GM18502 (cell line): ENCODE results near the gene ACAA2.
"Not testable (repeated sequence)": the region's sequence is repeated elsewhere in the genome, so short reads cannot be mapped to it uniquely, and the experiment has no call there.

ENCODE experiments used
- ATAC-seq: cut with Tn5 transposase; IDR thresholded peaks from one replicate; pipeline ENCODE4 v1.9.1; 2021; ENCODE audit warnings: mild to moderate bottlenecking; ENCODE audit not compliant: unreplicated experiment, poor library complexity

Gene ACAA2

GRCh38 chr18:49814147-49814499, 790 bp upstream of the ACAA2 start:
- ATAC-seq = peak; percentile 25

DNA sequence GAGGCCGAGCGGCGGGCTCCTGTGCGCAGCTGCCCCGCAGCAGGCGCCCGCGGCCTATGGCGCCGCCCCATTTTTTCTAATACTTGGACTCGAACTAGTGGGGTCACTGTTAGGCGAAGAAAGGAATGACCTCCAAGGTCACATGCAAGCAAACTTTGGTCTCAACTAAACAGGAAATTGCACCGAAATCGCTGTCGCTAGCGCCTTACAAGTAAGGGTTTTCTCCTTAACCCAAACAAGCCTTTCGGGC, 339 bp downstream of the ACAA2 start:
- peak; percentile 29 for ATAC-seq

DNA sequence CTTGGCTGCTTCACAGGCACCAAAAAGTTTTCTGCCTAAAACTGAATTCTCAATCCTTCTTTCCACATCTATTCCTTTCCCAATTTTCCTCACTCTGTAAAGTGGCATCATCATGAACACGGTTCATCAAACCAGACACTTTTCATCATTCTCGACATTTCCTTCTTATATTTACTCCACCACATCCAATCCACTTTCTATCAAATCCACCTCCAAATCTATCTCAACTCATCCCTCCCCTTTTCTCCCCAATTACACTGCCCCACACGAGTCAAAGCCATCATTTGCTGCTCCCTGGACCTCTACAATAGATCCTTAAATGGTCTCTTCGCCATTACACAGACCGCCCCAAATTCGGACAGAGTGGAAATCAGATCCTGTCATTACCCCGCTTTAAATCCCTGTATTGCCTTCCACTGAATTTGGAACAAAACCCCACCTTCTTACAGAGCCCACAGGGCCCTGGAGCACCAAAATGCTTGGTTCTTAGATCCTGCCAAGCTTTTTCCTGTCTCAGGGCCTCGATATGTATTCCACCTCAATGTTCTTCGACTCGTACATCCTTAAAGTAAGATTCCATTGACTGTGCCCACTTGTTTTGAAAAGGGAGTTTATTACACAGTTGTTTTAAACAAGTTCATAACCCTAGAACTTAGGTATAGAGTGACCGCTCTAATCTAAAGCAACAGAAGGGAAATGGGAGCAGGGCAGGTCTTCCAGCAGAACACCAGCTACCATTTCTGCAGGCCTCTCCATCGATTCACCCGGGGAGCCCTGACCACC, 856 bp downstream of the ACAA2 start:
- no peak for ATAC-seq

- no peak for ATAC-seq
These were observed 2.0 kb downstream of the ACAA2 start for GRCh38 chr18:49811151-49811938.

DNA sequence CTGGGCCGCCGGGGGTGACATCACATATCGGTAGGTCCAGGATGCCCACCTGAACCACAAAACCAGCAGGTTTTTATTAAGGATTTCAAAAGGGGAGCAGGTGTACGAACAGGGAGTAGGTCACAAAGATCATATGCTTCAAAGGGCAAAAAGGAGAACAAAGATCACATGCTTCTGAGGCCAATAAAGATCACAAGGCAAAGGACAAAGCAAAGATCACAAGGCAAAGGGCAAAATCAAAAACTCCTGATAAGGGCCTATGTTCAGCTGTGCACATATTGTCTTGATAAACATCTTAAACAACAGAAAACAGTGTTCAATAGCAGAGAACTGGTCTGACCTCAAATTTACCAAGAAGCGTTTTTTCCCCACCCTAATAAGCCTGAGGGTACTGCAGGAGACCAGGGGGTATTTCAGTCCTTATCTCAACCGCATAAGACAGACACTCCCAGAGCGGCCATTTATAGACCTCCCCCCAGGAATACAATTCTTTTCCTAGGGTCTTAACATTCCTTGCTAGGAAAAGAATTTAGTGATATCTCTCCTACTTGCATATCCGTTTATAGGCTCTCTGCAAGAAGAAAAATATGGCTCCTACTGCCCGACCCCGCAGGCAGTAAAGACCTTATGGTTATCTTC, 4.7 kb downstream of the ACAA2 start:
- ATAC-seq = not testable (repeated sequence)

GRCh38 chr18:49804096-49804495, 9.2 kb downstream of the ACAA2 start:
- no peak for ATAC-seq

- no peak for ATAC-seq
These were observed 10.7 kb downstream of the ACAA2 start for GRCh38 chr18:49802623-49803022.

- not testable (repeated sequence) for ATAC-seq
These were observed 12.8 kb downstream of the ACAA2 start for GRCh38 chr18:49800491-49800890.

DNA sequence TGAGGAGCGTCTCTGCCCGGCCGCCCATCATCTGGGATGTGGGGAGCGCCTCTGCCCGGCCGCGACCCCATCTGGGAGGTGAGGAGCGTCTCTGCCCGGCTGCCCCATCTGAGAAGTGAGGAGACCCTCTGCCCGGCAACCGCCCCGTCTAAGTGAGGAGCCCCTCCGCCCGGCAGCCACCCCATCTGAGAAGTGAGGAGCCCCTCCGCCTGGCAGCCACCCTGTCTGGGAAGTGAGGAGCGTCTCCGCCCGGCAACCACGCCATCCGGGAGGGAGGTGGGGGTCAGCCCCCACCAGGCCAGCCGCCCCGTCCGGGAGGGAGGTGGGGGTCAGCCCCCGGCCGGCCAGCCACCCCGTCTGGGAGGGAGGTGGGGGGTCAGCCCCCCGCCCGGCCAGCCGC, 13.5 kb downstream of the ACAA2 start:
- ATAC-seq = not testable (repeated sequence)

DNA sequence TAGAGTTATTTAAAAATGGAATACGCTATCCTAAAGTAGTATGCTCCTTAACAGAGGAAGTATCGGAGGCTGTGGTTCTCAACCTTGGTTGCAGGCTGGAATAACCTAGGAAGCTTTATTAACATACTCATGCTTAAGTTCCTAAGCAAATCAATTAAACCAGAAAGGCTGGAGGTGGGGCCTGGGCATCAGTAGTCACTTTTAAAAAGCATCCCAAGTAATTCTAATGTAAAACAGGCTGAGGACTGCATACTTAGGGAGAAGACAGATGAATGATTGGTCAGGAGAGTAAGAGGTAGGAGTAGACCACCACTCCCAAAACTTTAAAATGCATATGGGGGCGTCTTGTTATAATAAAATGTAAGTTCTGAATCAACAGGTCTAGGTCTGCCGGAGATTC, 15.3 kb downstream of the ACAA2 start:
- no peak for ATAC-seq

DNA sequence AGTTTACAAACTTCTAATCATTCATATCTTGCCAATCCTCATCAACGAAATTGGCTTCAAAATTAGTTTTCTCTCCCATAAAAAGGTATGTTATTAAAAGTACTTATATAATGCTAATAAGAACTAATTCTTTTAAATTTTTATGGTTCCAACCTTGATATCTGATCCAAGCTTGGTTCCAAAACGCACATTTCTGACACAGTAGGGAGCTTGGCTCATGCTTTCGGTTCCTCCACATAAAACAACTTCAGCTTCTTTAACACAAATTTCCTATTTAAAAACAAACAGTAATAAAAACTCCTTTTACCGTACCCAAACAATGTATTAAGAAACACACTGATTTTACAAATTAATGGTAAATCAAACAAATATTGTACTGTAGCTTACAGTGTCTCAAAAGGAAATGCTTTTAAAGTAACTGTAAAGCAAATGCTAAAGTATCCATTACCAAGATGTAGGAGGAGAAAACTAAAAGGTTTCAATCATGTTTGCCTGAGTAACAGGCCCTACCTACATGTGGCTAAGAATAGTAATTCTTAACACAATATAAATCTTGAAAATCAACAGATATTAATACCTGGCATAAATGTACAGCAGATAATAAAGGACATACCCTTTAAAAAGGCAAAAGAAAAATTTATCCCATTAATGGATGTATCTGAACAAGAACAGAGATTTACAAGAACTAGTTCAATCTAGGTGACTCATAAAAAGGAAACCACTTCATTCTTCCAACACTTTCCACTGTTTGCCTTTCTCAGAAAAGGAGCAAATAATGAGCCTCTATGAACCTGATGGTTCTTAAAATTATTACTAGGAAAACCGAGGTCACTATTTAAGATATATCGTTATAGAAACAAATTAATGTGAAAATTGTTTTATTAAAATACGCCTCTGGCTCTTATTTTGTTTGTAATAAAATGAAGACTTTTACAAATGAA, 17.5 kb downstream of the ACAA2 start:
- ATAC-seq = no peak

- no peak for ATAC-seq
These were observed 18.6 kb downstream of the ACAA2 start for GRCh38 chr18:49794743-49795142.

DNA sequence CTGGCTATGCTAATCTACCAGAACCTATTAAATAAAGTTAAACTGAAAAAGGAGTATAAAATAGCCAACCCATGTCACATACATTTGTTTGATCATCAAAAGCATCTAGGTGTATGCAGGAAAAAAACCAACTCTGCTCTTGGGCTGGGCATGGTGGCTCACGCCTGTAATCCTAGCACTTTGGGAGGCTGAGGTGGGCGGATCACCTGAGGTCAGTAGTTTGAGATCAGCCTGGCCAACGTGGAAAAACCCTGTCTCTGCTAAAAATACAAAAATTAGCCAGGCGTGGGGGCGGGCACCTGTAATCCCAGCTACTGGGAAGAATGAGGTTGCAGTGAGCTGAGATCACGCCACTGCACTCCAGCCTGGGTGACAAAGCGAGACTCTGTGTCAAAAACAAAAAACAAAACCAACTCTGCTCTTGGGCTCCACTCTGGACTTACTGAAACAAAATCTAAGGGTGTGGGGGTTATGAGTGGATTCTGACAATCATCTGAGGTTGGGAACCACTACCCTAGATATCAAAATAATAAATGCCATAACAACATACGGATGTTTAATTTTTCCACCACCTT, 23.7 kb downstream of the ACAA2 start:
- not testable (repeated sequence) for ATAC-seq

DNA sequence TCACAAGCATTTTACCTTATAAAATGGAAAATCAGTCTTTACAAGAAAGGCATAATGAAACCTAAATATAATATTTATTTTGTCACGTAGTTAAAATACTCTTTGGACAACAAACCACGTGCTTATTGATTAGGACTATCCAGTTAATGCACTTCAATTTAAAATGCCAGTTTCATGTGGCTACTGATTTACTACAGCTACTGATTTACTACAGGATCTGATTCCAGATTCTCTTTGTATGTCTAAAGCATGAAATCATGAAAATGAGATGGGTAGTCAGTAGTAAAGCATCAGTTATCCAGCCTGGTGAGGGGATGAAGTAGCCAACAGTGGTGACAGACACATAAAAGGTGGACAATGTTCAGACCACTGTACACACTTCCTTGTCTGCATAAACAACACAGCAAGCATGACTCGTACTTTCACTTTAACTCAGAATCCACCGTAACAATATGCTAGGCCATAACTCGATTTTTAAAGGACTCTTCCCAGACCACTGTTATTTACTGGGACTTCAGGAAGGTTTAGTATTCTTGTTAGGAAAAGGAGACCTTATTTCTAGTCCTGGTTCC, 24.9 kb downstream of the ACAA2 start:
- peak; percentile 83 for ATAC-seq

- ATAC-seq = no peak
These were observed 27.2 kb downstream of the ACAA2 start for GRCh38 chr18:49786019-49786720.

DNA sequence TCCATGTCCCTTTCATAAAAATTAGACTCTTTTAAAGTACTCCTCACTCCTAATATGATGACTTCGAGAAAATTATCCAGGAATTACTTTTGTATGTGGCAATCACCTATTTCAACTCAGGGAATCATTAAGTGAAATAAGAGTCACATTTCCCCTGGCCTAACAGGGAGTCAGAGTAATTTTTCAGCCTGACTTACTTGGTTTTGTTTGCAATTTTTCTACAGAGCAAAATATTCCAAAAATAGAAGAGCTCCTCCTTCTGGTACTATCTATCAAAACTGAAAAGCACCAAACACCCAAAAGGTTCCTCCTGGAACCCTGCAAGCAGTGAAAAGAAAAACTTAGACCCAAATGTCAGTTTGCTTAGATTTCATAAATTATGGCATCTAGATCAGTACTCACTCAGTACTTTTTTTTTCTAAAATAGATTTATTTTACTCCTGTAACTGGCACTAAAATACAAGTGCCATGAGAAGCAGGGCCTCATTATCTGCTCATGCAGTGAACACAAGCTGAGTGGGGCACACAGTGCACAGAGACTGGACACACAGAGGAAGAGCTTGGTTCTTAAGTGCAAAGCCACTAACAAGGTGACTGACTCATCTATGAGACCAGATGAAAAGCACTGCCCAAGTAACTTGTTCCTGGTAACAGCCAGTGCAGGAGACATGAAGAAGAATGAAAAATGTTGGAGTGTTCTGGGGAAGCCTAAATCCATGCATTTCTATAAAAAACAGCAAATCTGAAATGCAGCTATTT, 28.7 kb downstream of the ACAA2 start:
- ATAC-seq = no peak

DNA sequence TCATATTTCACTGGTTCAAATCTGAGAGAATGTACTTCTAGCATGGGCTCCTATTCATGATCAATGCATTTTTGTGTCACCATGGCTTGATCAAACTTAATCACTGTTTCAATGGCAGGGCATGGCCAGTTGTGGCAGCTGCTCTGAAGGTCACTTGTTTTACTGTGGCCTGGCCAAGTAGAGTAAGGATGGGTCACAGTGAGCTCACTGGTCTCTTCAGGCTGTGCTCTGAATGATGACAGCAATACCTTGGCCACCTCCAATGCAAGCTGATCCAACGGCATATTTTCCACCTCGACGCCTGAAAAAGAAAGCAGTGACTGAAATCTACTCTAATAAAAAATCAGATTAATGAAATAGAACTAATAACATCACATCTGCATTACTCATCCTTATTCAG, 29.7 kb downstream of the ACAA2 start:
- not testable (repeated sequence) for ATAC-seq

DNA sequence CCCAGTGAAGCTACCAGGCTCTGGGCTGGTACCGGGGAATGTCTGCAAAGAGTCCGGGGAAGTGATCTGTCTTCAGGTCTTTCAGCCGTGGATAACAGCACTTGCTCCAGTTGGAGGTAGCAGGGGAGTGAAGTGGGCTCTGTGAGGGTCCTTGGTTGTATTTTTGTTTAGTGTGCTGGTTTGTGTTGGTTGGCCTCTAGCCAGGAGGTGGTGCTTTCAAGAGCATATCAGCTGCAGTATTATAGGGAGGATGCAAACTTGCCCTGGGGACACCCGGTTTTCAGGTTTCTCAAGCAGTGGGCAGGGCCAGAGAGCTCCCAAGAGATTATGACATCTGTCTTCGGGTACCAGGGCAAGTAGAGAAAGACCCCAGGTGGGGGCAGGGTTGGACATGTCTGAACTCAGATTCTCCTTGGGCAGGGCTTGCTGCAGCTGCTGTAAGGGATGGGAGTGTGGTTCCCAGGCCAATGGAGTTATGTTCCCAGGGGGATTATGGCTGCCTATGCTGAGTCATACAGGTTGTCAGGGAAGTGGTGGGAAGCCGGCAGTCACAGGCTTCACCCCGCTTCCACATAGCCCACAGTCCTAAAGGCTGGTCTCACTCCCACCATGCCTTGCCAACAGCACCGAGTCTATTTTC, 34.4 kb downstream of the ACAA2 start:
- ATAC-seq = no peak
